Neural cell (in vitro differentiated cells): ENCODE results near the gene TMEM143. TPM values are rescaled to one million over a fixed set of nuclear protein-coding genes. Genes with fewer than 3 reads are reported as not detected.

Experiments used
- H2AFZ ChIP-seq: fragments of 200-600, 300-800 bp; sonication (generic), shearing (Covaris generic); 2 replicates; pipeline ENCODE4 v1.6.0; 2014; ENCODE audit warnings: low read depth, mild to moderate bottlenecking, antibody characterized with exemption, low read length, moderate library complexity
- H3F3A ChIP-seq: fragments of 200-600 bp; shearing (Covaris generic); 2 replicates; pipeline ENCODE4 v1.6.1; 2016; ENCODE audit warnings: mild to moderate bottlenecking, moderate library complexity, mixed read lengths, antibody characterized with exemption, low read length; ENCODE audit not compliant: insufficient read depth, poor library complexity, severe bottlenecking
- H3K27ac ChIP-seq: fragments of 200-600, 300-800 bp; sonication (generic), shearing (Covaris generic); 2 replicates; pipeline ENCODE4 v1.5.1; 2014; ENCODE audit warnings: mild to moderate bottlenecking, low read length, moderate library complexity
- H3K27me3 ChIP-seq: fragments of 300-800, 200-600 bp; sonication (generic), shearing (Covaris generic); 2 replicates; pipeline ENCODE4 v1.6.0; 2014; ENCODE audit warnings: mild to moderate bottlenecking, low read depth, low read length, moderate library complexity; ENCODE audit not compliant: insufficient read depth
- H3K36me3 ChIP-seq: fragments of 300-800, 200-600 bp; sonication (generic), shearing (Covaris generic); 2 replicates; pipeline ENCODE4 v1.5.1; 2014; ENCODE audit warnings: mild to moderate bottlenecking, antibody characterized with exemption, low read length, moderate library complexity; ENCODE audit not compliant: insufficient read depth
- H3K4me2 ChIP-seq: fragments of 300-800, 200-600 bp; sonication (generic), shearing (Covaris generic); 2 replicates; pipeline ENCODE4 v1.6.0; 2014; ENCODE audit warnings: mild to moderate bottlenecking, low read length
- H3K4me3 ChIP-seq: fragments of 300-800, 200-600 bp; sonication (generic), shearing (Covaris generic); 2 replicates; pipeline ENCODE4 v1.5.1; 2014; ENCODE audit warnings: mild to moderate bottlenecking, low read length, moderate library complexity
- H3K79me2 ChIP-seq: fragments of 200-600 bp; shearing (Covaris generic); replicated peaks from 2 replicates; pipeline ENCODE4 v1.6.0; 2014; ENCODE audit warnings: mild to moderate bottlenecking, low read length, moderate library complexity; ENCODE audit not compliant: insufficient read depth
- H3K9ac ChIP-seq: fragments of 300-800, 200-600 bp; sonication (generic), shearing (Covaris generic); 2 replicates; pipeline ENCODE4 v1.6.1; 2016; ENCODE audit warnings: mild to moderate bottlenecking, low read length, mixed read lengths
- H3K9me2 ChIP-seq: fragments of 200-600 bp; shearing (Covaris generic); 2 replicates; pipeline ENCODE4 v1.6.1; 2016; ENCODE audit warnings: mild to moderate bottlenecking, low read length, mixed read lengths; ENCODE audit not compliant: insufficient read depth
- H3K9me3 ChIP-seq: fragments of 200-600, 300-800 bp; sonication (generic), shearing (Covaris generic); 2 replicates; pipeline ENCODE4 v1.6.1; 2016; ENCODE audit warnings: mild to moderate bottlenecking, mixed run types, low read length, moderate library complexity, mixed read lengths
- H4K20me1 ChIP-seq: fragments of 200-600 bp; shearing (Covaris generic); 2 replicates; pipeline ENCODE4 v1.6.1; 2016; ENCODE audit warnings: mild to moderate bottlenecking, mixed run types; ENCODE audit not compliant: insufficient read depth
- EP300 ChIP-seq: fragments of 450-650 bp; conservative IDR thresholded peaks from 2 replicates; pipeline ENCODE4 v1.6.1; 2014; ENCODE audit warnings: antibody characterized with exemption, mild to moderate bottlenecking, moderate library complexity; ENCODE audit not compliant: poor library complexity, severe bottlenecking
- EZH2 ChIP-seq: fragments of 200-600, 300-800 bp; shearing (Covaris generic), sonication (generic); IDR thresholded peaks from 2 replicates; pipeline ENCODE4 v1.6.1; 2014; ENCODE audit warnings: antibody characterized with exemption, low read length, borderline replicate concordance, mild to moderate bottlenecking; ENCODE audit not compliant: insufficient read depth, poor library complexity, severe bottlenecking
- MXI1 ChIP-seq: fragments of 450-650 bp; conservative IDR thresholded peaks from 2 replicates; pipeline ENCODE4 v1.6.1; 2014; ENCODE audit warnings: antibody characterized with exemption, mild to moderate bottlenecking; ENCODE audit not compliant: poor library complexity, severe bottlenecking
- POLR2AphosphoS5 ChIP-seq: IDR thresholded peaks from 2 replicates; pipeline ENCODE4 v1.6.1; 2012
- RAD21 ChIP-seq: fragments of 450-650 bp; conservative IDR thresholded peaks from 2 replicates; pipeline ENCODE4 v1.6.1; 2014; ENCODE audit warnings: antibody characterized with exemption, mild to moderate bottlenecking, moderate library complexity
- SMC3 ChIP-seq: fragments of 450-650 bp; conservative IDR thresholded peaks from 2 replicates; pipeline ENCODE4 v1.6.1; 2014; ENCODE audit warnings: antibody characterized with exemption, mild to moderate bottlenecking, moderate library complexity; ENCODE audit not compliant: poor library complexity
- TAF1 ChIP-seq: IDR thresholded peaks from 2 replicates; pipeline ENCODE4 v1.6.1; 2012; ENCODE audit warnings: low read depth
- polyA plus RNA-seq: library from polyadenylated mRNA; depleted of rRNA; stranded (reverse); fragments of >200 nt; gene quantifications from 2 replicates; pipeline ENCODE4 v1.2.3, GENCODE V29; 2014
- TF ChIP-seq, protein P1 (sequence below): fragments of 450-650 bp; IDR thresholded peaks from 2 replicates; pipeline ENCODE4 v1.5.1; 2014; ENCODE audit warnings: antibody characterized with exemption, mild to moderate bottlenecking, moderate library complexity; ENCODE audit not compliant: poor library complexity, severe bottlenecking
- TF ChIP-seq, protein P2 (sequence below): IDR thresholded peaks from 2 replicates; pipeline ENCODE4 v1.6.1; 2012; ENCODE audit warnings: borderline replicate concordance

The TMEM143 gene
- polyA plus RNA-seq, 1 donor from 2014 or later, result 4.2 TPM

GRCh38 chr19:48308631-48309586 is 54.8 kb downstream of the TMEM143 start:
- Histone ChIP-seq H3K9me3 (no peaks in the 10 kb centered on the region), H3K27ac (no peak overlapping the region), H3F3A (no peaks in the 10 kb centered on the region), H3K9ac (no peak overlapping the region), H2AFZ (no peak overlapping the region), H3K9me2 (no peaks in the 10 kb centered on the region), H3K79me2 (no peaks in the 10 kb centered on the region), H3K36me3 (no peaks in the 10 kb centered on the region), H4K20me1 (no peaks in the 10 kb centered on the region), H3K4me2 (no peak overlapping the region), H3K4me3 (no peak overlapping the region), H3K27me3 (no peaks in the 10 kb centered on the region)
- TF ChIP-seq RAD21 (no peak), POLR2AphosphoS5 (no peak), EP300 (no peak), SMC3 (no peak), MXI1 (no peak), TAF1 (no peak), EZH2 (no peak)
- TF ChIP-seq, protein P1, sequence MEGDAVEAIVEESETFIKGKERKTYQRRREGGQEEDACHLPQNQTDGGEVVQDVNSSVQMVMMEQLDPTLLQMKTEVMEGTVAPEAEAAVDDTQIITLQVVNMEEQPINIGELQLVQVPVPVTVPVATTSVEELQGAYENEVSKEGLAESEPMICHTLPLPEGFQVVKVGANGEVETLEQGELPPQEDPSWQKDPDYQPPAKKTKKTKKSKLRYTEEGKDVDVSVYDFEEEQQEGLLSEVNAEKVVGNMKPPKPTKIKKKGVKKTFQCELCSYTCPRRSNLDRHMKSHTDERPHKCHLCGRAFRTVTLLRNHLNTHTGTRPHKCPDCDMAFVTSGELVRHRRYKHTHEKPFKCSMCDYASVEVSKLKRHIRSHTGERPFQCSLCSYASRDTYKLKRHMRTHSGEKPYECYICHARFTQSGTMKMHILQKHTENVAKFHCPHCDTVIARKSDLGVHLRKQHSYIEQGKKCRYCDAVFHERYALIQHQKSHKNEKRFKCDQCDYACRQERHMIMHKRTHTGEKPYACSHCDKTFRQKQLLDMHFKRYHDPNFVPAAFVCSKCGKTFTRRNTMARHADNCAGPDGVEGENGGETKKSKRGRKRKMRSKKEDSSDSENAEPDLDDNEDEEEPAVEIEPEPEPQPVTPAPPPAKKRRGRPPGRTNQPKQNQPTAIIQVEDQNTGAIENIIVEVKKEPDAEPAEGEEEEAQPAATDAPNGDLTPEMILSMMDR, result no peak
- TF ChIP-seq, protein P2, sequence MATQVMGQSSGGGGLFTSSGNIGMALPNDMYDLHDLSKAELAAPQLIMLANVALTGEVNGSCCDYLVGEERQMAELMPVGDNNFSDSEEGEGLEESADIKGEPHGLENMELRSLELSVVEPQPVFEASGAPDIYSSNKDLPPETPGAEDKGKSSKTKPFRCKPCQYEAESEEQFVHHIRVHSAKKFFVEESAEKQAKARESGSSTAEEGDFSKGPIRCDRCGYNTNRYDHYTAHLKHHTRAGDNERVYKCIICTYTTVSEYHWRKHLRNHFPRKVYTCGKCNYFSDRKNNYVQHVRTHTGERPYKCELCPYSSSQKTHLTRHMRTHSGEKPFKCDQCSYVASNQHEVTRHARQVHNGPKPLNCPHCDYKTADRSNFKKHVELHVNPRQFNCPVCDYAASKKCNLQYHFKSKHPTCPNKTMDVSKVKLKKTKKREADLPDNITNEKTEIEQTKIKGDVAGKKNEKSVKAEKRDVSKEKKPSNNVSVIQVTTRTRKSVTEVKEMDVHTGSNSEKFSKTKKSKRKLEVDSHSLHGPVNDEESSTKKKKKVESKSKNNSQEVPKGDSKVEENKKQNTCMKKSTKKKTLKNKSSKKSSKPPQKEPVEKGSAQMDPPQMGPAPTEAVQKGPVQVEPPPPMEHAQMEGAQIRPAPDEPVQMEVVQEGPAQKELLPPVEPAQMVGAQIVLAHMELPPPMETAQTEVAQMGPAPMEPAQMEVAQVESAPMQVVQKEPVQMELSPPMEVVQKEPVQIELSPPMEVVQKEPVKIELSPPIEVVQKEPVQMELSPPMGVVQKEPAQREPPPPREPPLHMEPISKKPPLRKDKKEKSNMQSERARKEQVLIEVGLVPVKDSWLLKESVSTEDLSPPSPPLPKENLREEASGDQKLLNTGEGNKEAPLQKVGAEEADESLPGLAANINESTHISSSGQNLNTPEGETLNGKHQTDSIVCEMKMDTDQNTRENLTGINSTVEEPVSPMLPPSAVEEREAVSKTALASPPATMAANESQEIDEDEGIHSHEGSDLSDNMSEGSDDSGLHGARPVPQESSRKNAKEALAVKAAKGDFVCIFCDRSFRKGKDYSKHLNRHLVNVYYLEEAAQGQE, result no peak

DNA sequence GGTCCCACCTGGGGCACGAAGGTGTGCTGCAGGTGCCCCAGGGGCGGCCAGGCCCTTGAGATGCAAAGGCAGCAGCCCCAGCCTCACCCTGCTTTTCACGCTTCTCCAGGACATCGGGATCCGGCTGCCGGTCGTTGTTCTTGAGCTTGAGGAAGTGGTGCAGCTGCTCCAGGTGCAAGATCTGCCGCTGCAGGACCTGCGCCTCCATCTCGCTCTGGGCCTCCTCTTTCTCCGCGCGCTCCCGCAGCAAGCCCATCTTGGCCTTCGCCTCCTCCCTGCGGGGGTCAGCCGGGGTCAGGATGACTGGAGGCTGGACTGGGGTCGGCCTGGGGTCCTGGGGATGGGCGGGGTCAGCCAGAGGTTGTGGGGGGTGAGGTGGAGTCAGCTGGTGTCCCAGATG is 59.9 kb downstream of the TMEM143 start:
- H3K36me3 ChIP-seq, result no peaks in the 10 kb centered on the region
- H3K27me3 ChIP-seq, result no peaks in the 10 kb centered on the region
- H4K20me1 ChIP-seq, result no peaks in the 10 kb centered on the region
- H3F3A ChIP-seq, result no peaks in the 10 kb centered on the region
- H3K9ac ChIP-seq, result no peak overlapping the region
- no peaks in the 10 kb centered on the region for H3K79me2 ChIP-seq
- H3K27ac ChIP-seq, result no peak overlapping the region
- H2AFZ ChIP-seq, result no peak overlapping the region
- TF ChIP-seq EP300, result no peak
- no peak for TF ChIP-seq TAF1
- TF ChIP-seq SMC3, result no peak
- TF ChIP-seq RAD21, result no peak
- TF ChIP-seq, protein P1, result no peak
- no peak overlapping the region for H3K4me2 ChIP-seq
- no peaks in the 10 kb centered on the region for H3K9me2 ChIP-seq
- no peaks in the 10 kb centered on the region for H3K9me3 ChIP-seq
- no peak overlapping the region for H3K4me3 ChIP-seq
